ENCODE data around the gene CRYBA1. TPM values are rescaled to one million over a fixed set of nuclear protein-coding genes. Genes with fewer than 3 reads are reported as not detected.
"Not testable (repeated sequence)": the region's sequence is repeated elsewhere in the genome, so short reads cannot be mapped to it uniquely, and the experiment has no call there.

The CRYBA1 gene
- total RNA-seq, 1 experiment from 2014 or later: not detected

- DNase-seq (ENCODE audit: low read depth): peak; percentile 47
These were observed 9.1 kb upstream of the CRYBA1 start for GRCh38 chr17:29237476-29238132.

GRCh38 chr17:29238133-29238850, 8.4 kb upstream of the CRYBA1 start:
- DNase-seq (ENCODE audit: low read depth): peak; percentile 46

GRCh38 chr17:29240477-29240876, 6.2 kb upstream of the CRYBA1 start:
- DNase-seq (ENCODE audit: low read depth): peak; percentile 11

DNA sequence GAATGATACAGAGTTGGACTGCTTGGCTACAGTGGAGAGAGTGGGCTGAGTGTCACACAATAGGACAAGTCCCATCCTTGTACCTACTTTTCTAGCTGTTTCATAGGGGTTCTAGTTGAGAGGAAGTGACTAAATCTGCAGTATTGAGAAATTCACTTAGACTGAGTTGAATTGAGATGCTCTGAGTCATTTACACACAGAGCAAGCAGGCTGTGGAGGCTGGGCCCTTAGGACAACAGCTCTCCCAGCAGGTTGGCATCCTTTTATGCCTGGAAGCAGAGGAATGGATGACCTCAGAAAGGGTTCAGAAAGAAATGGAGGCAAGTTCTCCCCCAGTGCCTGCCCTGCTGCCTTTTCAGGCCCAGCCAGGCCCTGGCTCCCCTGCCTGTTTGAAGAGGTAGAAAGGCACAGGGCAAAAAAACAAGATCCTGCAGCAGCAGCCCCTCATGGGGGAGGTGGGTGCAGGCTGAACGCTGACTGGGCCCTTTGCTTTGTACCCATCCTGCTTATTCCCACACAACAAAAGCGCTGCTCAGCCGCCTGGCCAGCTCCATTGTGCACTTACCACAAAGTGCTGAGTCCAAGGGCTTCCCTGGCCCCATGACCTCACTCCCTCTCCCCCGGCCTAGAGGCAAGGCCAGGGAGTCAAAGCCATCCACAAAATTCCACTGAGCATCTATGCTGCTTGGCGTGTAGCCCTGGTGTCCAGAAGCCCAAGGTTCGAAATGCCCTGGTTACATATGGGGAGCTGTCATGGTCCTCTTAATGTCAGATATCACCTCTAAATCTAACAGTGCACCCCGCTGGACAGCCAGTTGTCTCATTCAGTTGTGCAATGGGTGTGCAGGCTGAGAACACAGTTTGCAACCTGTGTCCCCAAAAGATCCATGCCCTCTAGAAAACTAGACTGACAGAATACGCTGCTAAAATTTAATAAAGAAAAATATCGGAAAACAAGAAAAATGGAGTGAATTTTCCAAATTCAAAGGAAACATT, 5.4 kb upstream of the CRYBA1 start:
- DNase-seq (ENCODE audit: low read depth): peak; percentile 94

DNA sequence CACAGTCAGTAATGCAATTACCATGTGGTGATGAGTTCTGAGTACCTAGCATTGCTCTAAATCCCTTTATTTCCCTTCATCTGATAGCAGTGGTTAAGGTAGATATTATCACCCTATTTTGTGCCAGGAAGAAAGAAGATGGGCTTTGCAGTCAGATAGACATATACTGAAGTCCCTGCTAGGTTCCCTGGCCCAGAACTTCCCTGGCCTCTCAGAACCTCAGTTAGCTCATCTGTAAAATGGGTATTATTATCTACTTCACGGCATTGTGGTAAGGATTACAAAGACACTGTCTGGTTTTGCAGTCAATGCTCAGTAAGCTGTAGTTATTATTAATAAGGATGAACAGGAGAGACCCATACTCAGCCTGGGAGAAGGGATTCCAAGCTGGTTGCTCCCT, 4.6 kb upstream of the CRYBA1 start:
- DNase-seq (ENCODE audit: low read depth): no peak

GRCh38 chr17:29242790-29243189, 3.9 kb upstream of the CRYBA1 start:
- DNase-seq (ENCODE audit: low read depth): no peak

- DNase-seq (ENCODE audit: low read depth): peak; percentile 51
These were observed 2.9 kb upstream of the CRYBA1 start for GRCh38 chr17:29243792-29244191.

DNA sequence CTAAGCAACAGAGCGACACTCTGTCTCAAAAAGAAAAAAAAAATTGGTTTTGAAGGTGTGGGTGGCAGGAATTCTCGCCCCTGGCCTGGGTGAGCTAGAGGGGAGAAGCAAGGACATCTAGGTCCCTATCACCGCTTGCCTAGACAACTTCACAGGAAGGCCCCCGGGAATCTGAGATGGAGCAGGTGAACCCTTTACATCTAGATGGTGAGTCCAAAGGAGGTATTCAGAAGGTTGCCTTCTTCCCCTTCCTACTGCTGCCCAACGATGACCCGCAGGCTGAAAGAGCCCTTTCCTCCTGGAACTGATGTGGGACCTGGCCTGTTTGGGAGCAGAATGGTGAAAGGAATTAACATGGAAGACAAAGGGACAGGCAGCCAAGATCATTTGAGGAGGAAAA, 1.3 kb upstream of the CRYBA1 start:
- DNase-seq (ENCODE audit: low read depth): no peak

GRCh38 chr17:29247219-29247618, 560 bp downstream of the CRYBA1 start:
- DNase-seq (ENCODE audit: low read depth): no peak

DNA sequence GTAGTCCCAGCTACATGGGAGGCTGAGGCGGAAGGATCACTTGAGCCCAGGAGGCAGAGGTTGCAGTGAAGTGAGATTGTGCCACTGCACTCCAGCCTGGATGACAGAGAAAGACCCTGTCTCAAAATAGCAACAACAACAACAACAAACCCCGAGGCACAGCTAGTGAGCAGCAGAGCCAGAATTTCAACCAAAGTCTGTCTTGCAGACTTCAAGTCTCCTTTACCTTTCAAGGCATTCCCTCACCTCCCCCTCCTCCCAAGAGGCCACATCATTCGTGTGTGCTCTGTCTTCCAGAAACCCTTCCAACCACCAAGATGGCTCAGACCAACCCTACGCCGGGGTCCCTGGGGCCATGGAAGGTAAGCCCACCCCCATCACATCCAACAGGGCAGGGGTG, 2.2 kb downstream of the CRYBA1 start:
- DNase-seq (ENCODE audit: low read depth): no peak

DNA sequence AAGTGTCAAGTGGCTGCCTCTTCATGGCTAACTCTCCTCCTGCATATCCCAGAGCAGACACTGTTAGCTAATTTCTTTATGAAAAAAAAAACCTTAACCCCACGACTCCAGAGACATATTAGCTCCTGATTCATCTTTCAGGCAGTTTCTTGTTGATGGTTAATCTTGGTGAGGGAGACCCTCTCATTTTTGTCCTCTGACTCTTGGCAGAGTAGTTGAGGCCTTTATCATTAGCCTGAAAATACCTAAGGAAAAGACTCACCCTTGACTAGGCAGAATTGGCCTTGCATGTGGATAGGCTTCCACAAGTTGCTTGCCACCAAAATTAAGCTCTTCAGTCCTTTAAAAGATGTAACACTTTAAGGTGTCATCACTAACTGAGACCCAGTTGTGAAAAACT, 4.0 kb downstream of the CRYBA1 start:
- DNase-seq (ENCODE audit: low read depth): no peak

GRCh38 chr17:29251184-29251583, 4.5 kb downstream of the CRYBA1 start:
- no peak for DNase-seq (ENCODE audit: low read depth)

DNA sequence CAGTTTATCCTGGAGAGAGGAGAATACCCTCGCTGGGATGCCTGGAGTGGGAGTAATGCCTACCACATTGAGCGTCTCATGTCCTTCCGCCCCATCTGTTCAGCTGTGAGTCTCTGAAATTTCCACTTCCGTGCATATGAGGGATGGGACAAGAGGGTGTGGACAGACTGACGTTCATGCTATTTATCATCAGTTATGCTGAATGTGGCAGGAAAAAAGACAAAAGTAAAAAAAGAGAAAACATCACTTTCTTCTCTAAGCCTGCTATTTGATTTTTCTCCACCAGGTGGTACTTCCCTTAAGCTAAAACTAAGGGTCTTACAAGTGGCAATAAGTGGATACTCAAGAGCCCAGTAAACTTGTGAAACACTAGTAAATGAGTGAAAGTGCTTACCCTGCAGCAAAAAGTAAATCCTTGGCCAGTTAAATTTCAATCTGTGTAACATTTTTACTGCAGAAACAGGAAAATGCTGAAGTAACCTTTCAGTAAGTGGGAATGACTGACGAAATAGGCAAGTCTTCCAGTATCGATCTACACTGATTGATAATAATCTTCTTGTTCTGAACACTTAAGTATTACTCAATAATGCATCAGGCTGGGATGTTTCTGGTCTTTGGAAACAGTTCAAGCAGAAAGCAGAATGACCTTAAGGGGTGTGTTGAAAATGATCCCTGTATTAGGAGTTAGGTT, 5.6 kb downstream of the CRYBA1 start:
- DNase-seq (ENCODE audit: low read depth): peak; percentile 21

- DNase-seq (ENCODE audit: low read depth): no peak
These were observed 6.4 kb downstream of the CRYBA1 start for GRCh38 chr17:29253037-29253436.

DNA sequence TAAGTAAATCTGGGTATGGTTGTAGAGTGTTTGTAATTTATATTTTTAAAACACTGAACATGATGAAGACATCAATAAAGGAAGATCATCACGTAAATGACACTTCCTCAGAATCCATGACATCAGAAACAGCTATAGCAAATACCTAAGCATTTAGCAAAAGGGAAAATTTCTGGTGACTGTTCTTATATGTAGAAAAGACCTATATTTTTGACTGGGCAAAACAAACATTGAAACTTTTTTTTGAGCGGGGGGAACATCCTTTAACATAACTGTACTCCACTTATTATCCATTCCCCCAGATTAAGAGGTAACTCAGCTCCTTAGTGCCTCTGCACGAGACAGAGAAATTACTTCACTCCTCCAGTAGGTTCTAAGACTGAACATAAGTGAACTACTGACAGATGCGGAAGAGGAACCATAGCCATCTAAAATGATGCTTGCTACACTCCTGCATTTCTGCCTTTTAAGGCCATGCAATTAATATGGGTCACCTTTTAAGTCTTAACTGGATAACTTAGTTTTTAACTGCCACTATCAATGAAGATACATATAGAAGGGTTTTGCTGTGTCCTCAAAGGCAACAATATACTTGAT, 9.4 kb downstream of the CRYBA1 start:
- no peak for DNase-seq (ENCODE audit: low read depth)

DNA sequence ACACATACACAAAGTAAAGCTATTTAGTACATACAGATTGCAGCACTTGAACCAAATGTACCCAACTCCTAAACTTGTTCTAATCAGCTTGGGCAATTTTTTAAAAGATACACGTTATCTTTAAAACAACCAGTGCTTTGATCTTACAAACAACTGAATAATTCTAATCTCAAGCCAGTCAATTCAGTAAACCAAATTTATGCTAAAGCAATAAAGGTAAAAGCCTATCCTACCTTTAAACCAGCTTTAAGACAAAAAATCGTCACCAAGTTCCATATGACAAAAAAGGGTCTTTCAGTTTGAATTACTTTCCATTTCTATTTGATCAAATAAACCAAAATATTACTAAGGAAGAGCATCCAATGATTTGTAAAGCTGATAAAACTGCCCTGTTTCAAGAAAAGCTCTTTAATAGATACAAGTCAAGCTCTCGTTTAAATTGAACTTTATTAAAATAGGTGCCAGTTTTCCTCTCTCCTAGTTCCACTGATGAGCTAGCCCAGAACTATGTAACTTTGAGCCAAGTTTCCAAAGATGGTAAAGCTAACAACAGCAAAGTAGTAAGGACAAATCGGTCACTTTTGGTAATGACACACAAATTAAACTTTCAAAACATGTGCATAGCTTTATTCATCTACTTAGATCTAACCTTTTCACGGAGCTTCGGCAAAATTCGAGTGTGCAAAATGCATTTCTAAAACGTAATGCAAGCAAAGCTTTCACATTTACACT, 10.2 kb downstream of the CRYBA1 start:
- DNase-seq (ENCODE audit: low read depth): peak; percentile 19

- no peak for DNase-seq (ENCODE audit: low read depth)
These were observed 11.1 kb downstream of the CRYBA1 start for GRCh38 chr17:29257756-29258155.

DNA sequence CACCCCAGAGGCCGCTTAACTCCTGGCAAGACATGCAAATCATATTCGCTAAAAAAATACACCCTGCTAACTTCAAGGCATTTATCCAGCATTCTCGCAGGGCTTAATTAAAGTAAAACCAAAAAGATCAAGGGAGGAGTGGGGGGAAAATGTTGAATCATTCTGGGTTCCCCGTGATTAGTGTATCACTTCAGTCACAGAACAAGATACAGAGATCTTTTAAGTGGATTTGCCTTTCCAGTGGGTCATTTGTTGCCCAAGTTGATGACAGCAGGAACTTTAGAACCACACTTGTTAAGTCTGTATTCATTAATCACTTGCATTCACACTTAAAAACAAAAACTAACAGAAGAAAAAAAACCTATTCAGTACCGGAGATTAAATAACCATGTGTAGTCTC, 17.3 kb downstream of the CRYBA1 start:
- no peak for DNase-seq (ENCODE audit: low read depth)

- not testable (repeated sequence) for DNase-seq (ENCODE audit: low read depth)
These were observed 25.3 kb downstream of the CRYBA1 start for GRCh38 chr17:29271980-29272379.

DNA sequence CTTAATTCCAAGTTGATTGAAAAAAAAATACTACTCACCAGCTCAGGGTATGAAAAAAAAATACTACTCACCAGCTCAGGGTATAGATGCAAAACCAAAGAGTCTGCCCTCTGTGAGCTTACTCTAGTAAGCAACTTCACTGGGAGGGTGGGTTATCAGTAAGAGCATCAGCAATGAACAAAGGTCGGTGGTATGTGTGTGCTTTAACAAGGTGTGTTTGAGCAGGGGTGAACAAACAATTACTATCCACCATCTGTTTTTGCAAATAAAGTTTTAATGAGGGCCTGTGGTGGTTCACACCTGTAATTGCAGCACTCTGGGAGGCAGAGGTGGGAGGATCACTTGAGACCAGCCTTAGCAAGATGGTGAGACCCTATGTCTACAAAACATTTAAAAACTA, 27.3 kb downstream of the CRYBA1 start:
- DNase-seq (ENCODE audit: low read depth): no peak

DNA sequence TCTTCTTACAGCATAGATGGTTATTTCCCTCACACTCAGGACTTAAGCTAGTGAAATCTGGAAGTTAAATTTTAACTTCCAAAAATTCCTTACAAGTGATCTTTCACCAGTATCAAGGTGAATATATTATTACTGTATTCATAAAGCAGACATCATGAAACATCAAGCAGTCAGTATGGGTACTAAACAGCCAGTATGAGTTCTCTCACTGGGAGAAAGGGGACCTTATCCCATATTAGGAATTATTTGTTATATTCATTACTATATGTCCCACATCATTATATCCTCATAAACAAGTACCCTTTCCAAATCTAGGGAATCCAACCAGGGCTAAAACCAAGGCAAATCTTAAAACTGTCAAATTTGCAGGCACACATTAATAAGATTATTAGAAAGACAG, 32.0 kb downstream of the CRYBA1 start:
- no peak for DNase-seq (ENCODE audit: low read depth)
